Measurements from ENCODE around the gene SNAPC2. TPM values are rescaled to one million over a fixed set of nuclear protein-coding genes. Genes with fewer than 3 reads are reported as not detected.

SNAPC2 gene
- total and polyA plus RNA-seq, 2 of the 13 experiments (the other 11 are each of a cell fraction or from before 2014, with no cell fraction given): 10.2 to 12.7 TPM

GRCh38 chr19:7904074-7905020 lies 15.8 kb upstream of the SNAPC2 start (continued):
- TF ChIP-seq GRHL1 (CRISPR knock-in tag; conservative IDR thresholded peaks at IDR 0.05) (no peak), NFIB (CRISPR knock-in tag; IDR thresholded peaks at IDR 0.05; ENCODE audit: borderline replicate concordance) (no peak), ZNF746 (CRISPR knock-in tag; IDR thresholded peaks at IDR 0.05) (no peak), TARDBP (CRISPR knock-in tag; IDR thresholded peaks at IDR 0.05) (0 out of 2 replicates have a peak, but pooled peaks have one; percentile 23), ZNF670 (CRISPR knock-in tag; IDR thresholded peaks at IDR 0.05; ENCODE audit: borderline replicate concordance) (no peak), ZNF468 (CRISPR knock-in tag; IDR thresholded peaks at IDR 0.05) (no peak), ISL2 (CRISPR knock-in tag; IDR thresholded peaks at IDR 0.05) (0 out of 2 replicates have a peak, but pooled peaks have one; percentile 9), ZNF547 (CRISPR knock-in tag; IDR thresholded peaks at IDR 0.05) (no peak), MAFG (CRISPR knock-in tag; IDR thresholded peaks at IDR 0.05) (no peak), ZNF121 (CRISPR knock-in tag; IDR thresholded peaks at IDR 0.05) (no peak), ZNF619 (CRISPR knock-in tag; IDR thresholded peaks at IDR 0.05) (no peak), ZNF616 (CRISPR knock-in tag; IDR thresholded peaks at IDR 0.05; ENCODE audit: low read depth) (no peak), ZBTB4 (CRISPR knock-in tag; IDR thresholded peaks at IDR 0.05; ENCODE audit: borderline replicate concordance) (no peak; the same call in 1 of the 2 replicates), ZNF552 (CRISPR knock-in tag; IDR thresholded peaks at IDR 0.05; ENCODE audit: borderline replicate concordance) (no peak), ZBTB33 (CRISPR knock-in tag; IDR thresholded peaks at IDR 0.05) (no peak), YY1 (IDR thresholded peaks at IDR 0.05; ENCODE audit: insufficient read depth, insufficient replicate concordance, low read depth, low read length) (peak; percentile 18), ZNF512 (CRISPR knock-in tag; IDR thresholded peaks at IDR 0.05) (no peak), ZNF883 (CRISPR knock-in tag; IDR thresholded peaks at IDR 0.05; ENCODE audit: not compliant biosample characterization) (no peak)
